ENCODE measurements around the gene MB. TPM values are rescaled to one million over a fixed set of nuclear protein-coding genes. Genes with fewer than 3 reads are reported as not detected.

MB gene
- total RNA-seq, 1 experiment from 2014 or later = 1.5 TPM

DNA sequence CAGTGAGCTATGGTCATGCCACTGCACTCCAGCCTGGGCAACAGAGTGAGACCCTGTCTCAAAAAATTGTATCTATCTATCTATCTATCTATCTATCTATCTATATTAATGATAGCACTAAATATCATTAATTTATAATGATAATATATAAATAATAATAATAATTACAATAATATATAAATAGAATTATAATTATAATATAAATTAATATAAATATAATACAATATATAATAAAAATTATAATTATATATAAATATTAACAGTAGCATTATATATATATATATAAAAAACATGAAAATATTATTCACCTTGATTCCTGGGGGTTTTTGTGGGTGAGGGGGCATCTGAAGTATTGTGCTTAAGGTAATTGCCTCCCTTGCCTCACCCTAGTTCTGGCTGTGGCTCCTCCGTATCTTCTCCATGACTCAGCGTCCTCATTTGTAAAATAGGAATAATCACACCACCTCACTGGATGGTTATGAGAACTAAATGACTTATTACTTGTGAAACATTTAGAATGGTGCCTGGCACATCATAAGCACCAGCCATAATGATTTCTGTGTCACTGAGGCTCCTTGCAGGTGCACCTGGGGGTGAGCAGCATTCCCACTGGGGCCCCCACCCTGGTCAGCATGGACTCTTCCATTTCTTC is 57.6 kb downstream of the MB start (continued):
- TF ChIP-seq, protein P1, sequence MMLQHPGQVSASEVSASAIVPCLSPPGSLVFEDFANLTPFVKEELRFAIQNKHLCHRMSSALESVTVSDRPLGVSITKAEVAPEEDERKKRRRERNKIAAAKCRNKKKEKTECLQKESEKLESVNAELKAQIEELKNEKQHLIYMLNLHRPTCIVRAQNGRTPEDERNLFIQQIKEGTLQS (IDR thresholded peaks at IDR 0.05) = no peak
- TF ChIP-seq, protein P2, sequence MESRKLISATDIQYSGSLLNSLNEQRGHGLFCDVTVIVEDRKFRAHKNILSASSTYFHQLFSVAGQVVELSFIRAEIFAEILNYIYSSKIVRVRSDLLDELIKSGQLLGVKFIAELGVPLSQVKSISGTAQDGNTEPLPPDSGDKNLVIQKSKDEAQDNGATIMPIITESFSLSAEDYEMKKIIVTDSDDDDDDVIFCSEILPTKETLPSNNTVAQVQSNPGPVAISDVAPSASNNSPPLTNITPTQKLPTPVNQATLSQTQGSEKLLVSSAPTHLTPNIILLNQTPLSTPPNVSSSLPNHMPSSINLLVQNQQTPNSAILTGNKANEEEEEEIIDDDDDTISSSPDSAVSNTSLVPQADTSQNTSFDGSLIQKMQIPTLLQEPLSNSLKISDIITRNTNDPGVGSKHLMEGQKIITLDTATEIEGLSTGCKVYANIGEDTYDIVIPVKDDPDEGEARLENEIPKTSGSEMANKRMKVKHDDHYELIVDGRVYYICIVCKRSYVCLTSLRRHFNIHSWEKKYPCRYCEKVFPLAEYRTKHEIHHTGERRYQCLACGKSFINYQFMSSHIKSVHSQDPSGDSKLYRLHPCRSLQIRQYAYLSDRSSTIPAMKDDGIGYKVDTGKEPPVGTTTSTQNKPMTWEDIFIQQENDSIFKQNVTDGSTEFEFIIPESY (IDR thresholded peaks at IDR 0.05; ENCODE audit: extremely low read depth, insufficient replicate concordance, low read length) = no peak
- TF ChIP-seq ZNF274 (IDR thresholded peaks at IDR 0.05; ENCODE audit: low read depth, low read length) = no peak
- no peak for TF ChIP-seq CBX3 (IDR thresholded peaks at IDR 0.05; ENCODE audit: low read depth)

DNA sequence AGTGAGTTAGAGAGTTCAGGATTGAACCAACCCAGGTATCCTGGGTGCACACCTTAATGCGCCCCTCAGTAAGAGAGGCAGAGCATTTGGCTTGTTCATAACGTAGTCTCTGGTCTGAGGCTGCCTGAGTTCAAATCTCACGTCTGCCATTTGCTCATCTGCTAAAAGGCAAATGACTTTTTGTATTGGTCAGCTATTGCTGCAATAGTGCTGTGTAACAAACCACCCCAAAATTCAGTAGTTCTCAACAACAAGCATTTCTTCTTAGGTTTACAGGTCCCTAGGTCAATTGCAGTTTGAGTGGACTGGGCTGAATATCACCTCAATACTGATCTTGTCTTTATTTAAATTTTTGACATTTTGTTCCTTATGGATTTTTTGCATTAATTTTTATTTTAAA is 58.4 kb downstream of the MB start:
- BruUV-seq (replicated peaks) = no TSS peak
- Histone ChIP-seq H3K79me2 (ENCODE audit: insufficient read depth, low read length) (no peaks in the 10 kb centered on the region), H3K27me3 (ENCODE audit: insufficient read depth, low read length) (no peaks in the 10 kb centered on the region), H3K36me3 (ENCODE audit: control insufficient read depth in 1 of 2, insufficient read depth in 2 of 2, low read length in 2 of 2) (no peaks in the 10 kb centered on the region), H3K4me3 (replicated peaks in 1 of 2; ENCODE audit: low read depth in 1 of 2, low read length in 2 of 2) (no peak overlapping the region), H3K4me2 (ENCODE audit: low read length) (no peak overlapping the region), H4K20me1 (ENCODE audit: insufficient read depth) (no peaks in the 10 kb centered on the region), H2AFZ (ENCODE audit: low read depth, low read length, poor library complexity, severe bottlenecking) (no peak overlapping the region), H3K27ac (ENCODE audit: low read depth, low read length) (no peak overlapping the region), H3K9me3 (ENCODE audit: control insufficient read depth in 1 of 2, insufficient read depth in 1 of 2, low read depth in 1 of 2, low read length in 2 of 2) (peaks cover 0 to 6% of the 10 kb centered on the region in 2 experiments; a peak in 1 of 4 replicates), H3K9me2 (ENCODE audit: insufficient read depth) (no peaks in the 10 kb centered on the region), H3K9ac (ENCODE audit: low read length) (no peak overlapping the region), H3K4me1 (ENCODE audit: control insufficient read depth in 1 of 2, insufficient read depth in 2 of 2, low read length in 2 of 2) (peaks cover 26 to 42% of the 10 kb centered on the region in 2 experiments)
- ChIA-PET POLR2A (no interaction called here), CTCF (no interaction called here), RAD21 (ENCODE audit: low non-redundant PET in 1 of 2, low total read pairs in 2 of 2, uncharacterized antibody in 2 of 2, unreplicated experiment in 2 of 2) (no interaction called here)
- ATAC-seq (no peak), DNase-seq (ENCODE audit: low read depth, low spot score) (no peak)
- intact Hi-C loops (cut with micrococcal nuclease) = no loop called here
- TF ChIP-seq EGR1 (IDR thresholded peaks at IDR 0.05; ENCODE audit: low read depth) (no peak), ZFX (IDR thresholded peaks at IDR 0.05) (no peak), ELF1 (IDR thresholded peaks at IDR 0.05; ENCODE audit: borderline replicate concordance, low read depth) (no peak), POLR2A (IDR thresholded peaks at IDR 0.05; ENCODE audit: borderline replicate concordance, extremely low read depth, insufficient read depth, insufficient read length) (no peak)
- TF ChIP-seq, protein P2 (IDR thresholded peaks at IDR 0.05; ENCODE audit: extremely low read depth, insufficient replicate concordance, low read length) = no peak
- TF ChIP-seq, protein P3, sequence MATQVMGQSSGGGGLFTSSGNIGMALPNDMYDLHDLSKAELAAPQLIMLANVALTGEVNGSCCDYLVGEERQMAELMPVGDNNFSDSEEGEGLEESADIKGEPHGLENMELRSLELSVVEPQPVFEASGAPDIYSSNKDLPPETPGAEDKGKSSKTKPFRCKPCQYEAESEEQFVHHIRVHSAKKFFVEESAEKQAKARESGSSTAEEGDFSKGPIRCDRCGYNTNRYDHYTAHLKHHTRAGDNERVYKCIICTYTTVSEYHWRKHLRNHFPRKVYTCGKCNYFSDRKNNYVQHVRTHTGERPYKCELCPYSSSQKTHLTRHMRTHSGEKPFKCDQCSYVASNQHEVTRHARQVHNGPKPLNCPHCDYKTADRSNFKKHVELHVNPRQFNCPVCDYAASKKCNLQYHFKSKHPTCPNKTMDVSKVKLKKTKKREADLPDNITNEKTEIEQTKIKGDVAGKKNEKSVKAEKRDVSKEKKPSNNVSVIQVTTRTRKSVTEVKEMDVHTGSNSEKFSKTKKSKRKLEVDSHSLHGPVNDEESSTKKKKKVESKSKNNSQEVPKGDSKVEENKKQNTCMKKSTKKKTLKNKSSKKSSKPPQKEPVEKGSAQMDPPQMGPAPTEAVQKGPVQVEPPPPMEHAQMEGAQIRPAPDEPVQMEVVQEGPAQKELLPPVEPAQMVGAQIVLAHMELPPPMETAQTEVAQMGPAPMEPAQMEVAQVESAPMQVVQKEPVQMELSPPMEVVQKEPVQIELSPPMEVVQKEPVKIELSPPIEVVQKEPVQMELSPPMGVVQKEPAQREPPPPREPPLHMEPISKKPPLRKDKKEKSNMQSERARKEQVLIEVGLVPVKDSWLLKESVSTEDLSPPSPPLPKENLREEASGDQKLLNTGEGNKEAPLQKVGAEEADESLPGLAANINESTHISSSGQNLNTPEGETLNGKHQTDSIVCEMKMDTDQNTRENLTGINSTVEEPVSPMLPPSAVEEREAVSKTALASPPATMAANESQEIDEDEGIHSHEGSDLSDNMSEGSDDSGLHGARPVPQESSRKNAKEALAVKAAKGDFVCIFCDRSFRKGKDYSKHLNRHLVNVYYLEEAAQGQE (IDR thresholded peaks at IDR 0.05; ENCODE audit: low read depth) = no peak
